ENCODE data around the gene UQCC5. TPM values are rescaled to one million over a fixed set of nuclear protein-coding genes. Genes with fewer than 3 reads are reported as not detected.

Gene UQCC5
- polyA plus RNA-seq, 1 donor (not counting 4 experiments of a cell fraction or from before 2014, with no cell fraction given): 20.0 TPM

DNA sequence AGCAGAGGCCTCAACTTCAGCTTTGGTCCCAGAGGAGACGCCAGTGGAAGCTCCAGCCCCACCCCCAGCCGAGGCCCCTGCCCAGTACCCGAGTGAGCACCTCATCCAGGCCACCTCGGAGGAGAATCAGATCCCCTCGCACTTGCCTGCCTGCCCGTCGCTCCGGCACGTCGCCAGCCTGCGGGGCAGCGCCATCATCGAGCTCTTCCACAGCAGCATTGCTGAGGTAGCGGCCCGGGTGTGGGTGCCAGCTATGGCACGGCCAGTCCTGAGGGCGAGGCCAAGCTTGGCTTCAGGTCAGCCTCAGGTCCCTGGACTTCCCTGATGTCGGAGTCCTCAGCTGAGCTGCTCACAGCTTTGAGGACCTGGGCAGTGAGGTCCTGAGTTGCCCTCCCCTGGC is 47.0 kb upstream of the UQCC5 start:
- Histone ChIP-seq H3K27me3 (ENCODE audit: control insufficient read depth, extremely low read depth, insufficient read depth, low read length) (no peaks in the 10 kb centered on the region), H4K20me1 (ENCODE audit: control insufficient read depth, extremely low read depth, insufficient read depth, low read length) (peaks cover 3% of the 10 kb centered on the region), H3K79me2 (ENCODE audit: control insufficient read depth, insufficient read depth, low read length) (peaks cover 3% of the 10 kb centered on the region), H3K4me1 (ENCODE audit: control insufficient read depth, extremely low read depth, insufficient read depth, low read length) (no peaks in the 10 kb centered on the region), H3K4me2 (ENCODE audit: control insufficient read depth, extremely low read depth, insufficient read depth, low read depth, low read length) (no peak overlapping the region), H3K9ac (ENCODE audit: control insufficient read depth, extremely low read depth, insufficient read depth, low read length) (no peak overlapping the region), H3K4me3 (ENCODE audit: control insufficient read depth in 2 of 3, extremely low read depth in 1 of 3, insufficient read depth in 2 of 3, low read depth in 1 of 3, low read length in 3 of 3) (no peak overlapping the region), H3K36me3 (ENCODE audit: control insufficient read depth in 2 of 2, extremely low read depth in 1 of 2, insufficient read depth in 2 of 2, low read length in 2 of 2) (peaks cover 28 to 56% of the 10 kb centered on the region in 2 experiments), H3K9me3 (ENCODE audit: control insufficient read depth, low read depth, low read length) (no peaks in the 10 kb centered on the region), H3K9me1 (ENCODE audit: control insufficient read depth, extremely low read depth, insufficient read depth, low read length) (no peaks in the 10 kb centered on the region), H2AFZ (ENCODE audit: control insufficient read depth, low read length) (no peak overlapping the region), H3K27ac (ENCODE audit: control insufficient read depth, insufficient read depth, low read length) (no peak overlapping the region)
- dilution Hi-C loops (cut with MboI; ENCODE audit: extremely low pct_ligation_motif_present, low sequenced_read_pairs): no loop called here
- no peak for DNase-seq (ENCODE audit: low read depth, low spot score)
- no peak for TF ChIP-seq EZH2 (IDR thresholded peaks at IDR 0.05; ENCODE audit: low read length)
- TF ChIP-seq, protein P1, sequence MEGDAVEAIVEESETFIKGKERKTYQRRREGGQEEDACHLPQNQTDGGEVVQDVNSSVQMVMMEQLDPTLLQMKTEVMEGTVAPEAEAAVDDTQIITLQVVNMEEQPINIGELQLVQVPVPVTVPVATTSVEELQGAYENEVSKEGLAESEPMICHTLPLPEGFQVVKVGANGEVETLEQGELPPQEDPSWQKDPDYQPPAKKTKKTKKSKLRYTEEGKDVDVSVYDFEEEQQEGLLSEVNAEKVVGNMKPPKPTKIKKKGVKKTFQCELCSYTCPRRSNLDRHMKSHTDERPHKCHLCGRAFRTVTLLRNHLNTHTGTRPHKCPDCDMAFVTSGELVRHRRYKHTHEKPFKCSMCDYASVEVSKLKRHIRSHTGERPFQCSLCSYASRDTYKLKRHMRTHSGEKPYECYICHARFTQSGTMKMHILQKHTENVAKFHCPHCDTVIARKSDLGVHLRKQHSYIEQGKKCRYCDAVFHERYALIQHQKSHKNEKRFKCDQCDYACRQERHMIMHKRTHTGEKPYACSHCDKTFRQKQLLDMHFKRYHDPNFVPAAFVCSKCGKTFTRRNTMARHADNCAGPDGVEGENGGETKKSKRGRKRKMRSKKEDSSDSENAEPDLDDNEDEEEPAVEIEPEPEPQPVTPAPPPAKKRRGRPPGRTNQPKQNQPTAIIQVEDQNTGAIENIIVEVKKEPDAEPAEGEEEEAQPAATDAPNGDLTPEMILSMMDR (optimal IDR thresholded peaks at IDR 0.05 in 1 of 3, IDR thresholded peaks at IDR 0.05 in 1 of 3, conservative IDR thresholded peaks at IDR 0.05 in 1 of 3; ENCODE audit: extremely low read depth in 1 of 3, insufficient read depth in 2 of 3, low read length in 3 of 3): no peak
- FAIRE-seq: no peak

DNA sequence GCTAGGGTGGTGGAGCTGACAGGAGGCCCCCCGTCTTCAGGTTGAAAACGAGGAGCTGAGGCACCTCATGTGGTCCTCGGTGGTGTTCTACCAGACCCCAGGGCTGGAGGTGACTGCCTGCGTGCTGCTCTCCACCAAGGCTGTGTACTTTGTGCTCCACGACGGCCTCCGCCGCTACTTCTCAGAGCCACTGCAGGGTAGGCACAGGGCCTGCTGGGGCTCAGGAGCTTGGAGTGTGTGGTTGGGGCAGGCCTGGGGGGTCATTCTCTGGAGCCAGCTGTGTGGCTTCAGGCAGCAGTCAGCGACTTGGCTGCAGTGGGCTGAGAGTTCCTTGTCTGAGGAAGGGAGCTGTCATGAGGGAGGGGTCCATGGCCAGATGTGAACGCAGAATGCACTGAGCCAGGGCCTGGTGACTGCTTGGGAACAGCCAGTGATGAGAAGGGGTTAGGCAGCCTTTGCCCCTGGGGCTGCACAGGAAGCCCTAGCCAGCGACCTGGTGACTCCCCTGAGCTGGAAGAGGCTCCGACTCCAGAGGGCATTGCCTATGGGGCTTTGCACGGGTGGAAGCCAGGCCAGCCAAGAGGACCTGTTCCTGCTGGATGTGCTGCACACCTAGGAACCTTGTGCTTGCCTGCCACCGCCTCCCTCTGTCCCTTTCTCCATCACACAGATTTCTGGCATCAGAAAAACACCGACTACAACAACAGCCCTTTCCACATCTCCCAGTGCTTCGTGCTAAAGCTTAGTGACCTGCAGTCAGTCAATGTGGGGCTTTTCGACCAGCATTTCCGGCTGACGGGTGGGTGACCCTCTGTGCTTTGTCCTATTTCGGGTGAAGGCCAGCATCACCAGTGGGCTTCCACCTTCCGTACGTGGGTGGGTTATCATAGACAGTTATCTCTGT is 46.1 kb upstream of the UQCC5 start:
- Histone ChIP-seq H3K27ac (ENCODE audit: control insufficient read depth, insufficient read depth, low read length) (no peak overlapping the region), H2AFZ (ENCODE audit: control insufficient read depth, low read length) (no peak overlapping the region), H3K27me3 (ENCODE audit: control insufficient read depth, extremely low read depth, insufficient read depth, low read length) (no peaks in the 10 kb centered on the region), H3K9ac (ENCODE audit: control insufficient read depth, extremely low read depth, insufficient read depth, low read length) (no peak overlapping the region), H3K4me1 (ENCODE audit: control insufficient read depth, extremely low read depth, insufficient read depth, low read length) (no peaks in the 10 kb centered on the region), H3K4me3 (ENCODE audit: control insufficient read depth in 2 of 3, extremely low read depth in 1 of 3, insufficient read depth in 2 of 3, low read depth in 1 of 3, low read length in 3 of 3) (no peak overlapping the region), H3K9me1 (ENCODE audit: control insufficient read depth, extremely low read depth, insufficient read depth, low read length) (no peaks in the 10 kb centered on the region), H3K36me3 (ENCODE audit: control insufficient read depth in 2 of 2, extremely low read depth in 1 of 2, insufficient read depth in 2 of 2, low read length in 2 of 2) (peaks cover 28 to 54% of the 10 kb centered on the region in 2 experiments), H4K20me1 (ENCODE audit: control insufficient read depth, extremely low read depth, insufficient read depth, low read length) (peaks cover 3% of the 10 kb centered on the region), H3K9me3 (ENCODE audit: control insufficient read depth, low read depth, low read length) (no peaks in the 10 kb centered on the region), H3K79me2 (ENCODE audit: control insufficient read depth, insufficient read depth, low read length) (peaks cover 3% of the 10 kb centered on the region), H3K4me2 (ENCODE audit: control insufficient read depth, extremely low read depth, insufficient read depth, low read depth, low read length) (no peak overlapping the region)
- dilution Hi-C loops (cut with MboI; ENCODE audit: extremely low pct_ligation_motif_present, low sequenced_read_pairs): no loop called here
- no peak for TF ChIP-seq EZH2 (IDR thresholded peaks at IDR 0.05; ENCODE audit: low read length)
- TF ChIP-seq, protein P1 (optimal IDR thresholded peaks at IDR 0.05 in 1 of 3, IDR thresholded peaks at IDR 0.05 in 1 of 3, conservative IDR thresholded peaks at IDR 0.05 in 1 of 3; ENCODE audit: extremely low read depth in 1 of 3, insufficient read depth in 2 of 3, low read length in 3 of 3): no peak
- FAIRE-seq (no peak), DNase-seq (ENCODE audit: low read depth, low spot score) (no peak)
